Neural progenitor cell (in vitro differentiated cells): ENCODE measurements around the gene KLHL25.

Experiments used
- CTCF ChIP-seq: fragments of 200-600 bp; sonication (generic); IDR thresholded peaks from 2 replicates; pipeline ENCODE4 v1.5.1; 2017; ENCODE audit warnings: antibody characterized with exemption, mild to moderate bottlenecking
- EZH2 ChIP-seq: fragments of 200-600 bp; sonication (generic); IDR thresholded peaks from 2 replicates; pipeline ENCODE4 v1.6.1; 2017; ENCODE audit warnings: antibody characterized with exemption, mild to moderate bottlenecking, moderate library complexity
- EZH2phosphoT487 ChIP-seq: fragments of 200-600 bp; sonication (generic); IDR thresholded peaks from 2 replicates; pipeline ENCODE4 v1.6.1; 2017; ENCODE audit warnings: antibody characterized with exemption

- no peak for TF ChIP-seq CTCF
- TF ChIP-seq EZH2, result no peak
- no peak for TF ChIP-seq EZH2phosphoT487
Observed at GRCh38 chr15:85828874-85829273, 34.1 kb upstream of the KLHL25 start.
